HG03442 (cell line): ENCODE measurements around the gene OR6N1.

Experiments used
- ATAC-seq: cut with Tn5 transposase; IDR thresholded peaks from one replicate; pipeline ENCODE4 v1.9.1; 2021; ENCODE audit warnings: mild to moderate bottlenecking, moderate library complexity; ENCODE audit not compliant: unreplicated experiment

The OR6N1 gene

DNA sequence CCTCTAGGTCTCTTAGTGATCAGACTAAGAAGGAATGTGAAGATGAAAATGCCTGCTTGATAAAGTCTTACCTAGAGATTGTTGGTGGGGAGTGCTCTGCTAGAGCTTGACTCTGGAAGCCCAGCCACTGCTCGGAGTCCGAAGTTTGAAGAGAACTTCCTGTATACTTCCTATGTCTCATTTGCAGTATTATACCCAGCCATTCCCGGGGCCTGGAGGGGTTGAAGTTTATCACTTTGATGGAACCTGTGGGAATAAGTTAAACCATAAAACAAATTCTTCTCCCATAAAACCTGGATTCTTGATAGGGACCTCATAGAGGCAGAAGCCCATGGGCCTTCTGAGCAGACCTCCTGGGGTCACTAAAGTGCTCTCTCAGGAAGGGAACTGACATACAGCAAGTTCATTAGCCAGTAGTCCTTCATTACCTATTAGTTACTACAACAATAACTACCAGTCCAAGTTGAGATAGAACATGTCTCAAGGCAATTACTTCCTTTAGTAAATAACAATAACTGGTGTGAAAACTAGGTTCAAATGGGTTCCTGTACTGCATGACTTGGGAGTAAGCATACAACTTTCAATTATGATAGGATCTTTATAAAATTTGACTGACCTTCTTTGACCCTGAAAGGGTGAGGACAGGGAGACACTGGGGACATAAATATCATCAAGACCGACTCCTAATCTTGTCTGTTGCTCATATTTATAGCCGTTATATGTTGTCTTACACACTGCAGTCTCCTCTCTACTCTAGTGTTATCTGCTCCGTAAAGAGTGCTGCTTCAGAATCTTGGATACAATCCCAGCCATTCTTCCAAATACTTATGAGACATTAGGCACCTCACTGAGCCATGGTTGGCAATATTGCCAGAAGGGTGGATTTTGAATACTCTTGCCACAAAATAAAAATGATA lies at the start of gene OR6N1:
Gene OR6N1, minus strand, starts transcription at position 246 of the 917 bp plus-strand sequence. CDS start 5,513 bp downstream, outside the sequence.
- ATAC-seq = no peak

DNA sequence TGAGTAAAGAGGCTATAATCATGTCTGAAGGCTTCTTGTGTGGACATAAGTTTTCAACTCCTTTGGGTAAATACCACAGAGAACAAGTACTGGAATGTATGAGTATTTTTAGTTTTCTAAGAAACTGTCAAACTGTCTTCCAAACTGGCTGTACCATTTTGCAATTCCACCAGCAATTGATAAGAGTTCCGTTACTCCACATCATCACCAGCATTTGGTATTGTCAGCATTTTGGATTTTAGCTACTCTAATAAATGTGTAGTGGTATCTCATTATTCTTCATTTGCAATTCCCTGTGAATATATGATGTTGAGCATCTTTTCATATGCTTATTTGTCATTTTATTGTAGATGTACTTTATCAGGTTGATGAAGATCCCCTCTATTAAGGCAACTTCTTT lies 49.7 kb upstream of the OR6N1 start:
- ATAC-seq = no peak

DNA sequence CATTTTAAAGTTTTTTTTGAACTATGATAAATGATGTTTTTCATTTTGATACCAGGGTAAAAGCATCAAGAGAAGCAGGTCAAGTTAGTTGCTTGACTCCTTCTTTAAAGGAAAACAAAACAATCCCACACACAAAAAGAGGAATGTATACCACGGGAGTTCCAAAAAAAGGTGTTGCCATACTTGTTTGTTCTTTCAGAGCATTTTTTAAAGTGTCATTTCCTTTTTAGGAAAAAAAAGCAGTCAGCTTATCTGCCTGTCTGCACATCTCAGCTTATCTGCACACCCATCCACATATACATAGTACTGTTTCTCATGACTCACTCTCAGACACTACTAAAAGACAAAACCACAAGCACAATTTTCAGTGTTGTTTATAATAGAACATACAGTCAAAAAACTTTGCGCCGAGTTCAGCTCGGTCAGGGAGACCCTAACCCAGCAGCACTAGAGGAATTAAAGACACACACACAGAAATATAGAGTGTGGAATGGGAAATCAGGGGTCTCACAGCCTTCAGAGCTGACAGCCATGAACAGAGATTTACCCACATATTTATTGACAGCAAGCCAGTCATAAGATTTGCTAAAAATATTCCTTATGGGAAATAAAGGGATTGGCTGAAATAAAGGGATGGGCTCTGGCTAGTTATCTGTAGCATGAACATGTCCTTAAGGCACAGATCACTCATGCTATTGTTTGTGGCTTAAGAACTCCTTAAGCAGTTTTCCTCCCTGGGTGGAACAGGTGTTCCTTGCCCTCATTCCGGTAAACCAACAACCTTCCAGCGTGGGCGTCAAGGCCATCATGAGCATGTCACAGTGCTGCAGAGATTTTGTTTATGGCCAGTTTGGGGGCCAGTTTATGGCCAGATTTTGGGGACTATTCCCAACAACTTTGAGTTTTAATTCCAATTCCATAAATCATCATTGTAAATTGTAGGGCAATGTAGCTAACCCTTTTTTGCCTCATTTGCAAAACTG lies 47.8 kb upstream of the OR6N1 start:
- peak; percentile 85 for ATAC-seq

- no peak for ATAC-seq
Measured at GRCh38 chr1:158818975-158819431, 47.0 kb upstream of the OR6N1 start.

GRCh38 chr1:158818560-158818959 lies 46.6 kb upstream of the OR6N1 start:
- no peak for ATAC-seq

DNA sequence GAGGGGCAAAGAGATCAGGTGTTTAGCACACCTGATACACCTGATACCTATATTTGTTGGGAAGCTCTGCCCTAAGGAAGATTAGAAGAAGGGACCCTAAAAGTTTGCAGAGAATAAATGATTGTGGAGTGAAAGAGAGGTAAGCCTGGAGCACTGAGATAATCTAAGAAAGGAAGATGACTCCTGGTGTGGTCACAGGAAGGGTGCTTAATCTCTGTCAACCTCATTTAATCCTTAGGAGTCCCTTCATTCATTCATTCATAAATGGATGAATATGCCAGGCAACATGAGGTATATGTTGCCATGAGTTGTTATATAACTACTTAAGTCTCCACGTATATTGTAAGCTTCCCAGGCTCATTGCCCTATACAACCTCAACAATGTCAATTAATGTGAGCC lies 43.0 kb upstream of the OR6N1 start:
- ATAC-seq = no peak

- no peak for ATAC-seq
Measured at GRCh38 chr1:158813164-158813563, 41.2 kb upstream of the OR6N1 start.

DNA sequence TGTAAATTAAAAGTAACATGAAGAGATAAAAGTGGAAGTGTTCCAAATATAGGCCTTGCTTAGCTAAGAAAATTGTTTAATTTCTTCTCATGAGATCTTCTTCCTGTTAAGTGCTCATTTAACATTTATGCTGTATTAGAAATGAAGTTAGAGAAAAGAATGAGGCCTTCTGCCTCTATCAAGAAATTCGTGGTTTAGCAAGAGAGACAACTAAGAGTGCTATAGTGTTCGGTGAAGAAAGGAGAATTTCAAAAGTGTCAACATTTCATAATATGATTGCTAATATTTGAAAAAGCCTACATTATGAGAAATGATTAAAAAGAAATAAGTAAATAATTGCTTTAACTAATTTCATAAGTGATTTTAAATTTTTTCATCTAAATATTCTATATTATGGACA lies 40.3 kb upstream of the OR6N1 start:
- no peak for ATAC-seq

- no peak for ATAC-seq
Measured at GRCh38 chr1:158810311-158810710, 38.3 kb upstream of the OR6N1 start.

DNA sequence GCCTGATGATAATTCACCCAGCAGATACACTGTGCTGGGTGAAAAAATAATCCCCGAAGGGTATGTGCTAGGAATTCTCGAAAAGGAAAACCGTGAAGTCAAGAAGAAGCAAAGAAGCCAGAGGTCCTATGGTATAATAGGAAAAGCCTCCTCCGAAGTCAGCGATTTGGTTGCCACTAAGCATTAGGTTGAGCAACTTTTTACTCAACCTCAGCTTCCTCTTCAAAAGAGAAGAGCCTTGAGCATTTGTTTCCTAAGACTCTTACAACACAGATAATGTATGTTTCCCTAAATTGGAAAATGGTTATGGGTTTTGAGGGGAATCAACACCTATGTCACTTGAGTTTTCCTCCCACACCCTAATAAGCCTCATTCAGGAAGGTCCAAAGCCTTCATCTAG lies 37.9 kb upstream of the OR6N1 start:
- no peak for ATAC-seq

DNA sequence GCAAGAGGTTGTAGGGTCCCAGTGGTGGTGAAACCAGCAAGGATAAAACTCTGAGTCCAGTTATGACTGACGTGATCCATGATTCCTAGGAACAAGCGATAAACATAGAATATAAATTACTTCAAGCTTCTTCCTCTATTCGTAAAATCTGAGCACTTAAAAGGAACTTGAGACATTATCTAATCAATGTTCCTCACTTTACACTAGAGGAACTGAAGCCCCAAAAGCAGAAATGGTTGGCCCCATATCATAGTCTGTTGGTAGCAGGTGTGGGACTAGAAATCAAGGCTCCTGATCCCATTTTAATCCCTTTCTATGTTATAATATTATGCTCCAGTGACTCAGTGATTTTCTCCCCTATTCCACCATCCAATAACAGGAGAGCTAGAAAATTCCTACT lies 37.3 kb upstream of the OR6N1 start:
- ATAC-seq = no peak

- ATAC-seq = no peak
Measured at GRCh38 chr1:158806916-158807536, 35.0 kb upstream of the OR6N1 start.

GRCh38 chr1:158803678-158804077 lies 31.7 kb upstream of the OR6N1 start:
- no peak for ATAC-seq

DNA sequence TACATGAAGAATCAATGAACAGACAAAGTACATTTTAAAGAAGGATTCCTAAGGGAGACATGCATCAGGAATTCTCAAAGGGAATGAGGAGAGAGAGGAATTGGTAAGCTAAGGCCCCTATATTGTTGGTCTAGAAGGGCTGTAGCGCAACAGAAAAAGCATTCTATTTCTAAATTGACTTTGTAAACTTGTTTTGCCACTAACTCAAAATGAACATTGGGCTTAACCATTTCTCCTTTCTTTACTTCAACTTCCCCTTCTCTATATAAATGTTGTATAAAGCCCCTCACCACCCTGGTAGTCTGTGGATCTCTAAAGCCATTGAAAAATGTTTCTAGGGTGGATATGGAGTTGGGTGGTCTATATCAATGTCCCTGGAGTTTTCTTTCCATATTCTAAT lies 29.4 kb upstream of the OR6N1 start:
- no peak for ATAC-seq

GRCh38 chr1:158800526-158800925 lies 28.5 kb upstream of the OR6N1 start:
- no peak for ATAC-seq

DNA sequence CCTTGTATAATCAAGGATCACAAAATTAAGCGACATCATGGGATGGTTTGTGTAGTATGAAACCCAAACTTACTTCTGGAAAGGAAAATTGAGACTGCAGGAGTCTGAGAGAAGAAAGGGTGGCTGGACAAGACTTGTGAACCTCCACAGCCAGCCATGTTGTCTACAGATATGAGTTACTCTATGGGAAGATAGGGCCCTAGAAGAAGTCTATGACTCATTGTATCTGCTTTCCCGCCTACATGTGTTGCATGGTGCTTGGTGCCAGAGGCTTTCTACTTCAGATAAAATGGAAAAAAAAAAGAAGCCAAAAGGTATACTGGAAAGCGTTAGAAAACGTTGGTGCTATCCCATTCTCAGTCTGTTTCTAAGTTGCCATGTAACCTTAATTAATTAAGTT lies 27.7 kb upstream of the OR6N1 start:
- ATAC-seq = no peak

DNA sequence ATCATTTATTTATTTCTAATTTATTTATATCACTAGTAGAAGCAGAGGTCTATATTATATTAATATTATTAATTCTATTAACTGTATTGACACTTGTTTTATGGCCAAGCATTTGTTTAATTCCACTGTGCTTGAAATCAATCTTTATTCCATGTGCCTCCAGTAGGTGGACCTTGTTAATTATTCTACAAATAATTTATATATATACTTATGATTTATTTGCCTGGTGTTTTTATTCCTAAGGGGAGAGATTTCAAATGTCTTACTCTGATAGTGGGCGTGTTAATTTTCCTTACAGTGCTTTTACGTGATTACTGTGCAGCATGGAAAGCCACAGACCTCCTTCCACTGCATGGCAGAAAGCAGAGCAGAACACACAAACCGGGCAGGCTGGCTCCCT lies 26.5 kb upstream of the OR6N1 start:
- no peak for ATAC-seq

- ATAC-seq = no peak
Measured at GRCh38 chr1:158794247-158794646, 22.3 kb upstream of the OR6N1 start.

- ATAC-seq = no peak
Measured at GRCh38 chr1:158793604-158794003, 21.6 kb upstream of the OR6N1 start.

DNA sequence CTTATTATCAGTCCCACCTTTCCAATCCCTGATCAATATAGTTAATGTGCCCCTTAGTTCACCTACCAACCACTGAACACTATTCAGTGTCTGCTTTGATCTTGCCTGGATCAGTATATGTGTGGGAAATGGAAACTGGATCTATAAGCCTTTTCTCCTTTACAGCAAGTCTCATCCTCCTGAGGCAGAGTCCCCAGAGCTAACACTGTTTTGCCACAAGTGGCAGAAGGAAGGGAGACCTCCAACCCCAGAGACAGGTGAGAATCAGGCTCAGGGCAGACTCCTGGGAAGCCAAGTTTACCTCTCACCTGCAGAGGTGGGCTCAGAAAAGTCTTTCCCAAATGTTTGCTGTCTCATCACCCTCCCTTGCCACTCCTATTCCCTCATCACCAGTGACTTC lies 9.1 kb upstream of the OR6N1 start, which contains the start of gene OR6N2:
Gene OR6N2, minus strand, starts transcription at position 101 of the 400 bp plus-strand sequence. CDS start 3,569 bp downstream, outside the sequence.
- ATAC-seq = no peak

GRCh38 chr1:158754420-158754819 lies 17.6 kb downstream of the OR6N1 start, which contains the start of gene OR6K6:
Gene OR6K6 (plus strand): TSS chr1:158754720. CDS start chr1:158754888, 168 bp downstream.
- no peak for ATAC-seq
